GM21737 (cell line): Measurements from ENCODE around the gene BTG3.

ENCODE experiments used
- ATAC-seq: cut with Tn5 transposase; IDR thresholded peaks from one replicate; pipeline ENCODE4 v1.9.1; 2021; ENCODE audit warnings: mild to moderate bottlenecking, moderate library complexity; ENCODE audit not compliant: unreplicated experiment

BTG3 gene

DNA sequence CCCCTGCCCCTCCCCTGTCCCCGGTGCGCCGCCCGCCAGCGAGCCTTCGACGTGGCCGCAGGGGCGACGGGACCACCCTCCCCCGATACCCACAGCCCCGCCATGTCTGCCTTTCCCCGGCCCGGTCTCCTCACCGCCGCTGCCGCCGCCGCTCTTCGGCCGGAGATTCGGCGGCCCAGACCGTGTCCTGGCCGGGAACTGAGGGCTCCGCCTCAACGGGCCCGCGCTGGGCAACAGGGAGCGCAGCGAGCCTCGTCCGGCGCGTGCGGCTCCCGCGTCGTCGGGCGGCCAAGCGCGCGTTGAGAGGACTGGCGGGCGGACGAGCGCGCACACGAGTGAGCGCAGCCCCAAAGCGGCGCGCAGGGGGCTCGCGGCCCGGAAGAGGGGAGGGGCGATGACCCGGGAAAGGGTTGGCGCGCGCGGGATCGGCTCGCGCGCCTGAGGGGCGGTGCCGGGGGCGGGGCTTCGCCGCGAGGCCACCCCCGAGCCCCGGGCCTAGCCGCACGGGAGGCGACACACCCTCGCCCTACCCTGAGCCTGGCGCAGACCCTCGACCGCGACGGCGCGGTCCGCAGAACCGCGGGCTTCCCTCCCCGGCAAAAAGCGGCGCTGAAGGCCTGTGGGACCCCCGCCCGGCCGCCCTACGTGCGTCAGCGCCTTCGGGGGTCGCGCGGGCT, at the start of gene BTG3:
Gene BTG3, minus strand, starts transcription at position 337 of the 677 bp plus-strand sequence. CDS start 3,757 bp downstream, outside the sequence.
- peak; percentile 88 for ATAC-seq

DNA sequence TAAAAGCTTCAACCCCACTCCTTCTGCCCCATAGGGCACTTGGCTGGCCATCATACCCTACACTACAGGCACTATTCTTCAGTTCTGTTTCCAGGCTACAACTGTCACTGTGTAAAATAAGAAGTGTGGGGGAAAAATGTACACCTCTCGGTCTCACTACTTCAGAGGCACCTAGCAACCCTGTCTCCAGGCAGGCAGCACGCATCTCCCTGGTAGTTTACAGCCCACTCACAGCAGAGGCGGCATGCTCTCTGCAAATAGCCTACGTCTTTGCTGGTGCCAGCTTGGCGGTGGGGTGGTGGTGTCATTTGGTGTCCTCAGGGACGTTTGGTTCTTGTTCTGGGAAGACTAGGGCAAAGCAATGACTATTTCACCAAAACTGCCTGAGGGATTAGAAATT, 48.2 kb upstream of the BTG3 start:
- ATAC-seq, result no peak

DNA sequence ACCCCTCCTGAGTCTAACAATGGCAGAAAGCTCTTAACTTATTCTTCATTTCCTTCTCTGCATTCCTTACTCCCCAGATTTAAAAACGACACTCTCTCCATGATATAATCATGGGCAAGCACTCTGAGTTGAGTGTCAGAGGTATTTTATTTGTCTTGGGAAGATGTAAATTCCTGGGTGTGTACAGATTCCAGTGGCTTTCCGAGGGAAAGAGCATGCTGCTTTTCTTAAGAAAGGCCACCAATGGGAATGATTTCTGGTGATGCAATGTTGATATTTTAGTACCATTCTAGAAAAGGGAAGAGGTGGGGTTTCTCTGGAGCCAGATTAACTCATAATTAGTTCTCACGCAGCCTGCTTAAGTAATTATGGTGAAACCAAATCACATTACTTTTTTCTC, 47.8 kb upstream of the BTG3 start:
- ATAC-seq, result no peak

DNA sequence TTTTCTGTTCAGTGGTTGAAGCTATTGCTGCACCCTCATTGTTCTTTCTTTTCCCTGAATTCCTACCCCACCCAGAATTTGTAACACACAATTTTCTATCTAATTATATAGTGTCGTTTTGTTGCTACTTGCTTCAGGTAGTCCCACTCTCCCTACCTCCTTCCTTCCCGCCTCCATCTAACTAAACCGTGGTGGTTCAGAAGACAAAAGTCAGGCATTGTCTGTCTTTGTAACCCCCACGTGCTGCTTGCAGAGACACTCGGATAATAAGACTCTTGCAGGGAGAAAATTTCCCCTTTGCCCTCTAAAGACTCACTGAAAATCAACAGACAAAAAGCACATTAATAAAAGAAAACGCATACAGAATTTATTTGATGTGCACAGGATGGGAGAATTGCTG, 46.2 kb upstream of the BTG3 start:
- no peak for ATAC-seq

GRCh38 chr21:17651526-17651925, 38.8 kb upstream of the BTG3 start:
- no peak for ATAC-seq

GRCh38 chr21:17650292-17650691, 37.6 kb upstream of the BTG3 start:
- ATAC-seq, result no peak

GRCh38 chr21:17646790-17647189, 34.1 kb upstream of the BTG3 start:
- no peak for ATAC-seq

GRCh38 chr21:17644186-17644585, 31.5 kb upstream of the BTG3 start:
- ATAC-seq, result no peak

GRCh38 chr21:17640821-17641220, 28.1 kb upstream of the BTG3 start:
- no peak for ATAC-seq

DNA sequence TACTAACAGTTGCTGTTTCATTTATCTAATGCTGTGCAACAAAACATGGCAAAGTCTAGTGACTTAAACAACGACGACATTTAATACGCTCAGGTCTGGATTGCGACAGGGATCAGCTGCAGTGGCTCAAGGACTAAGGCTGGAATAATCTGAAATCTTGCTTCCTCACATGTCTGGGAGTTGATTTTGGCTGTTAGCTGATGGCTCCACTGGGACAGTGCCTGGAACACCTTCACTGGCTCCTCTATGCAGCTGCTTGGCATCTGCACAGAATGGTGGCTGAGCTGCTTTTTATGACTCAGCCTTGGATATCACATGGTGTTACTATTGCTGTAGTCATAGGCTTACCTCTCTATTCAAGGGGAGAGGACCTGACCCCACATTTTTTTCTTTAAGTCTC, 24.0 kb upstream of the BTG3 start:
- ATAC-seq, result no peak

- ATAC-seq, result no peak
These were observed 18.5 kb upstream of the BTG3 start for GRCh38 chr21:17631195-17631594.

- no peak for ATAC-seq
These were observed 9.3 kb upstream of the BTG3 start for GRCh38 chr21:17622018-17622417.

DNA sequence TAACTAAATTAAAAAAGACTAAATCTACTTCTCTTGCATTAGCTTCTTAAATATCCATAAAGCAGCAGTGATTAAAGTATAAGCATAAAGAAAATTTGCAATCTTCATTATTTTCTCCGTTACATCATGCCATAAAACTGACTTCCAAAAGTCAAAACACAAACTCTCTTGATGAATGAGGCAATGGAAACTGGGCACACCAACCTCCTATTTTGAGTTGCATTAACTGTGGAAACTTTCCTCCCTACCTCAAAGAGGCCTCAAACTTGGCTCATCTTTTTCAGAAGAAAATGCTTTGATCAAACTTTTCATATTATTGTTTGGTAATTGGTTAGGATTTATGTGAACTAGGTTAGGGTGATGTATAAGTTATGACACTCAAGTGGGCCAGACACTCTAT, 4.1 kb upstream of the BTG3 start:
- ATAC-seq, result no peak

DNA sequence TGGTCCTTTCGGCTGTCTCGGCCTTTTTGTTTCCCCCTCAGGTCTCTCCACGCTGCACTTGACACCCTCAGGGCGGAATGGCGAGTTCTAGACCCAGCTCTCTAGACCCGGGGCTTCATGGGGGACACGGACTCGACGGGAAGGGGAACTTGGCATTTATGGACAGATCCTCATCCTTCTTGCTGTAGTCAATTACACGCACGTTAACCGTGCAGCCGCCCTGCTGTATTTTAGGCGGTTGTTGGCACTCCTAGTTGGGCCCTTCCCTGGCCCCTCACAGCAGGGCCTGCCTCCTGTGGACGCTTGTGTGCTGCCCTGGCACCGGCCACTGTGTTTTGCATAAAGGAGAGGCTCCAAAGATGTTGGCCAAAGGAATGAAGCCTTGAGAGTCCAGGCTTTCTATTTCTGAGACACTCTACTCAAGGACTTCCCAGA, 558 bp upstream of the BTG3 start:
- ATAC-seq, result no peak

DNA sequence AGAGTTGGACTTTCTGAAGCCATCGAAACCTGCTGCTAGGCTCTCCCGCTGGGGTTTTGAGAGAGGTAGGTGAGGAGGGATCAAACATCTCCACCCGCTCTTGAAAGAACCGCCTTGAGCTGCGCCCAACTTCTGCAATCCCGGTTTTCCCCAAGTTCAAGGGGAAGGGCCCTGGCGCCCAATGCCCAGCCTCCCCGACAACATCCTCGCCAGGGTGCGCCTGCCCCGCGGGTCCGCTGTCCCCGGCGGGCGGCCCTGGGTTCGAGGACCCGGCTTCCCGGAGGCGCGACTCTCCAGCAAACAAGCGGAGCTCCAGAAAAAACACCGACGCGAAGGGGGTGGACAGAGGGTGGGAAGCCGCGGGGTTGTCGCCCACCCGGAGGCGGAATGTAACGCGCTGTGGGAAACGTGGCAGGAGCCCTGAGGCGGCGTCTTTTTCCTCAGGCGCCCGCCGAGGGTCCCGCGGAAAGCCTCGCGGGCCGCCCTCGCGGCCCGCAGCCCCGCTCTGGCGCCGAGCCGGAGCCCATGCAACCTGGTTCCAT, 607 bp downstream of the BTG3 start:
- peak; percentile 5 for ATAC-seq

DNA sequence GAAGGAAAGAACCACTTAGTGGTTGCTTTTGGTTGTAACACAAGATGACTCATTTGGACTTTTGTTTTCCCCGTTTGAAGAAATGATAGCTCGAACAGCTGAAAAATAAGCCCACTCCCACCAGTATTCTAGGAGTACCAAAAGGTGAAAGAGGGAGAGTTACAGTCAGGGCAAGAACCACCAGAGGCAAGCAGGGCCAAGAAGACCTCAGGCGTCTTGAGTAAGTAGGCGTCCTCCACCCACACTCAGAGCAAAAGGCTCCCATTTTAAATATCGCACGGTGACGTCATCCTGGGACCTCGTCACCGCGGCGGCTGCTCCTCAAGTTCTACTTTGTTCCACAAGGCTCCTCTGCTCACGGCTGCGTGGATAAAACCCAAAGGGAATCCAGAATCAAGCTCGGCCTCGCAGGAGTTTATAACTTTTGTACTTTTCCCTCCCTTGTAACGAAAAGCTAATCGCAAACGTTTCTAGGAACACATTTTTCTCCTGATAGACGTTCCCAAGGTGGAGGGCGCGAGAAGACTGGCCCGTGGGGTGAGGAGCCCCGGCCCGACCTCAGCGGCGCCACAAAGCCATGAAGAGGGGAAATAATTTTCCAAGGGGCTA, 1.2 kb downstream of the BTG3 start:
- ATAC-seq, result peak; percentile 46

GRCh38 chr21:17610911-17611310, 1.8 kb downstream of the BTG3 start:
- no peak for ATAC-seq

DNA sequence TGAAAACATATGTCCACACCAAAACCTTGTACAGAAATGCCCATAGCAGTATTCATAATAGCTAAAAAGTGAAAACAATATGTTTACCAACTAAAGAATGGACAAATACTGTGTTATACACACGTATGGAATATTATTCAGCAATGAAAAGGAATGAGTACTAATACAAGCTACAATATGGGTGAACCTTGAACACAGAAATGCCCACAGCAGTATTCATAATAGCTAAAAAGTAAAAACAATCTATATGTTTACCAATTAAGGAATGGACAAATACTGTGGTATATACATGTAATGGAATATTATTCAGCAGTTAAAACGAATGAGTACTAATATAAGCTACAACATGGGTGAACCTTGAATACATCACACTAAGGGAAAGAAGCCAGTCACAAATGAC, 3.0 kb downstream of the BTG3 start:
- ATAC-seq, result no peak

- ATAC-seq, result no peak
These were observed 5.0 kb downstream of the BTG3 start for GRCh38 chr21:17607684-17608083.

DNA sequence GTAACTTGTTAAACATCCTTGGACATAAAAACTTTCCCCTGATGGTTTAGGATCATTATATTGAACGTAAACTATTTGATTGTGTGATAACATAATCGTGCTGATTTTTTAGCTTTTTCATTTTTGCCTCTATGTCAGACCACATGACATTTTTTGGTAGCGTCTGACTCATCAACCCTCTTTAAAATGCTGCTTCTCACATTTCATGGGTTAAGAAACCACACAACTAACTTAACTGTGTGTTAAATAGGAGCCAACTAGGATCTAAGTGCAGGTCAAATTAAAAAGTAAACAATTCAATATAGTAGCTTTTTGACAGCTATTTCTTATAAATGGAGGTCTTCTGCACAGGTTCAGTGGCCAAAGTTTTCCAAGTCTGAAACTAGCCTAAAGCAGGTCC, 9.8 kb downstream of the BTG3 start:
- ATAC-seq, result no peak

- ATAC-seq, result peak; percentile 72
These were observed 14.3 kb downstream of the BTG3 start for GRCh38 chr21:17598437-17598836.

DNA sequence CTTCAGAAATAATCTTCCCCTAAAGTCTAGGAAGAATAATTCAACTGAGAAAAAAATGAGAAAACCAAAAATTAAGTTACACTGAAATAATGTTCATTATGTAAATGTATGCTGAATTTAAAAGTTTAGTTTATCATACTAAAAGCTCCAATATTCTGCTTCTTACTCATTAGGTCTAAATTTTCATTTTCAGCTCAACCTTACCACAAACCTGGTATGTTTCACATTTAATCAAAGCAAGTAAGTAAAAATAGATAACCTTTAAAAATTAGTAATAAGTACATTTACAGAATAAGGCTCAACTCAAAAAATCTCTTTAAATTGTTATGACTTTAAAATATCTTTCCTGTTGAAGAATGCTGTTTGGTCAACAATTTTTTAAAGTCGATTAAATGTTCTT, 15.0 kb downstream of the BTG3 start:
- ATAC-seq, result no peak

DNA sequence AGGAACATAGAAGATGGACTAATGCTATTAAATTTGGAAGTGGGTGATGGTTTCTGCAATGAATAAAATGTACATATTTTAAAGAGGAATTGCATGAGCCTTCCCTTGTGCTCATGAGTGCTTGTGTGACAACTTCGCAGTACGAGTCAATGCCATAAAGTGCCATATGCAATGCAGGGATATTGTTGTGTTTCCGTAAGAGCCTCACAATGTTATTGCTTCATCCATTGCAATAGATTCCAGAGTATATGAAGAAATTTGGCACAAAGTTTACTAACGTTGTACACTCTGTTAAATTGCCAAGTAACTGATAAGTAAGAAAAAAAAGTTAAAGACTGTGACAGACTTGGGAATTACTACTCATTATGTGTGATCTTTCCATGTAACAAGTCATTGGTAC, 22.3 kb downstream of the BTG3 start:
- no peak for ATAC-seq
